Central memory CD8-positive, alpha-beta T cell (primary cell): Measurements from ENCODE around the gene WASF1.

Experiments used
- ATAC-seq: fragments of 150-1000 bp; cut with Tn5 transposase; replicated peaks from 2 replicates; pipeline ENCODE4 v1.10.0; 2022; ENCODE audit warnings: mild to moderate bottlenecking, moderate FRiP score, moderate number of reproducible peaks; ENCODE audit not compliant: poor library complexity, severe bottlenecking; ENCODE audit errors: extremely low read depth
- DNase-seq, 2 donors: peaks; one replicate each; pipeline ENCODE4 v3.0.0; 2021; ENCODE audit warnings: low spot score in 2 of 2
- H3K27ac Mint-ChIP-seq: one replicate; pipeline ENCODE4 v1.8.0; 2022; ENCODE audit warnings: low read depth, mild to moderate bottlenecking, moderate library complexity, mixed read lengths
- H3K27me3 Mint-ChIP-seq: one replicate; pipeline ENCODE4 v1.8.0; 2022; ENCODE audit warnings: mixed read lengths
- H3K36me3 Mint-ChIP-seq: one replicate; pipeline ENCODE4 v1.8.0; 2022; ENCODE audit warnings: mild to moderate bottlenecking, moderate library complexity, mixed read lengths; ENCODE audit not compliant: insufficient read depth
- H3K4me1 Mint-ChIP-seq: one replicate; pipeline ENCODE4 v1.8.0; 2022; ENCODE audit warnings: mixed read lengths
- H3K4me3 Mint-ChIP-seq: one replicate; pipeline ENCODE4 v1.8.0; 2022; ENCODE audit warnings: mild to moderate bottlenecking, moderate library complexity, mixed read lengths
- H3K9me3 Mint-ChIP-seq: one replicate; pipeline ENCODE4 v1.8.0; 2022; ENCODE audit warnings: mixed read lengths

WASF1 gene

DNA sequence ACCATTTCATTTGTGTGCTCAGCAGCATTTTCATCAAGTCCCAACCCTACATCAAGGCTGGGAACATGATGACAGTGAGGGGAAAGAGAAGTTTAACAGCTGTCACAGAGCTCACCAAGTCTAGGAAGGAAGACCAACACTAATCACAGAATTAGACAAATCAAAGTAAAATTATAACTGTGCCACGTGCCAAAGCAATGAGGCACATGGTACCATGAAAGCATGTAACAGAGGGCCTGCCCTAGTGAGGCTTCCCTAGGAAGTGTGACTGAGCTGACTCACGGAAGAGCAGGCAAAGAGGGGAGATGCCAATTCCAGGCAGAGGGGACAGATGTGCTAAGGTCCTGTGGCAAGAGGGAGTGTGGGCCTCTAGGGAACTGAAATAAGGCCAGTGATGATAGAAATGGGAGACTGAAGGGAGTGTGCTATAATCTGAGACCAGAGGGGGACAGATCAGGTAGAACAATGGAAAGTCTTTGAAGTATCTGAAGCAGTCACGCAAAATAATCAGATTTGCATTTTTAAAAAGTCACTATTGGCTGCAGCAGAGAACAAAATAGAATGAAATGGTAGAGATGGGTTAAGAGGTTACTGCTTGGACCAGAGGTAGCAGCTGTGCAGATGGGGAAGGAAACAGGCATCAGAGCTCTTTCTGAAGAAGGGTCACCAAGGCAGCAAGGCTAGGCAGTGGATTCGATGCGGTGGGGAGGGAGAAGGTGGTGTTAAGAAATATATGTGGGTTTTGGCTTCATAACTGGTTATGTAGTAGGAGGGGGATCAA lies 114.5 kb downstream of the WASF1 start:
- H3K27me3 Mint-ChIP-seq: peaks cover 80% of the 10 kb centered on the region
- no peak for ATAC-seq

DNA sequence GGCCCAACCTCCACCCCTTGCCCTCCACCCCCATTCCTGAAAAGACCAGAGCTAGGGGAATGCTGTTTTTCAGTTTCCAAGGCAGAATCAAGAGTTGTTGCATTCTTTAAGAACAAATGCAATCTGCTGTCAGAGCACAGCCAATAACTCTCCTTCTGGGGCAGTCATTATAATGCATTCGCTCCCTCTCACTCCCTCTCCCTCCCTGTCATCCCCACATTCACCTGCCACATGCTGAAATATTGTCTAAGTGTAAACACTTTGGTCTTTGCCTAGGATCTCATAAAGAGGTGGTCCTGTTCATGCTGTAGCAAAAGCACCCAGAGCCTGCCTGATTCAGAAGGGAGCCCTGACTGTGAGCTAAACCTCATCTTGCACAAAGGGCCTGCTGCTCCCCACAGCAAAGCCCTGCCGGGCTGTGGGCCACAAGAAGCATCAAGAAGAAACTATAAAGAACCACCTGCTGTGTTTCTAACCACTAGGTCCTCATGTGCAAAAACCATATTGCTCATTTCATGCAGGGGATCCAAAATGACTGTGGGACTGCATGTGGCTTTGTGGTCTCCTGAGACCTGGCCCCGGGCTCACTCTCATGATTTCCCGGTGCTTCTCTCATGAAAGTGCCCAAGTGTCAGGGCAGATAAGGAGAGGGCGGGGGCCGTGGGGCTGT lies 115.7 kb downstream of the WASF1 start:
- H3K9me3 Mint-ChIP-seq: no peaks in the 10 kb centered on the region
- H3K36me3 Mint-ChIP-seq: no peaks in the 10 kb centered on the region
- H3K27ac Mint-ChIP-seq: no peak overlapping the region
- H3K27me3 Mint-ChIP-seq: peaks cover 80% of the 10 kb centered on the region
- ATAC-seq (no peak), DNase-seq (no peak)
- H3K4me3 Mint-ChIP-seq: no peak overlapping the region
- no peaks in the 10 kb centered on the region for H3K4me1 Mint-ChIP-seq

More for the DNA sequence above, 114.5 kb downstream of the WASF1 start:
- no peaks in the 10 kb centered on the region for H3K9me3 Mint-ChIP-seq
- H3K4me3 Mint-ChIP-seq: no peak overlapping the region
- H3K36me3 Mint-ChIP-seq: no peaks in the 10 kb centered on the region
- no peak overlapping the region for H3K27ac Mint-ChIP-seq
- H3K4me1 Mint-ChIP-seq: no peaks in the 10 kb centered on the region
- DNase-seq: no peak

DNA sequence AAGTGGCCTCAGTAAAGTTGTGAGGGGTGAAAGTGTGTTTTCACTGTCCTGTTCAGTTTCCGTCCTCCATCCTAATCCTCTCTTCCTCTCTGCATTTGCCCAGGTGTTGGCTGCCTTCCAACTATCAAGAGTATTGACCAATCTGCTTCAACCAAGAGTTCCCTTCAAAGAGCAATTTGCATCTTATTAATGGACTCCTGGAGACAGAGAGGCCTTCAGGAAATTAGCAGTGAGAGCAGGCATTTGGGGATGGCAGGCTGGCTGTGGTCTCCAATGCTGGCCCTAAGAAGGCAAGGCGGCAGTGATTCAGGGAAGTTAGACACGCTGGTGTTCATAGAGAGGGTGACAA lies 124.1 kb downstream of the WASF1 start:
- H3K27me3 Mint-ChIP-seq: peaks cover 64% of the 10 kb centered on the region
- DNase-seq: no peak

DNA sequence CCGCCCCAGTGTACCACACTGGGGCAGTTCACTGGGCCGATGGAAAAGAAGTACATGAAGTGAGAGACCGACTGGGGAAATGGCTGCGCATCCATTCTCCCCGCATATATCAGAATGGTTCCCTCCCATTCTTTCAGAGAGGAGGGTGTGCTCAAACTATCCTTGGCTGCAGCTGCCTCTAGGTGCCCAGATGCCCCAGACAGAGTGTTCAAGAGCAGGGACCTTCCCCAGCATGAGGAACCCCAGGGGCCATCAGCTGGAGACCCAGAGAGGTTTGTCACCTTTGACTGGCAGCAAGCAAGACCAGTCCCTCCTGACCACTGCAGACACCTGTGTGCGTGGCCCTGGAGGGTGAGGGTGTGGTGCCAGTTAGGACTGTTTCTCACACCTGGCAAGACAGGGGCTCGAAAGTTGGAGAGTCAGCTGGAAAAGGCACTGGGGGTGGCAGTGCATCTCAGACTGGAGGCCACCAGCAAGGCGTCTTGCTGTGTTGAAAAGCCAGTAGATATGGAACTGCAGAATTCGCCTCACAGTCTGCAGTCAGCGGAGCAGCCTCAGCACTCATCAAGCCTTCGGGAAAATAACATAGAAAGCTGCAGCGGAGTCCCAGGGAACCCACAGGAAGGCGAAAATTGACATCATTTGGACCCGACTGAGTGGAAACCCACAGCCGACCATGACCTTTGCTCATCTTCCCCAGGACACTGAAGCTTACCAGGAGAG lies 124.6 kb downstream of the WASF1 start:
- no peak for ATAC-seq
- Mint-ChIP-seq H3K4me3 (no peak overlapping the region), H3K9me3 (no peaks in the 10 kb centered on the region), H3K27ac (no peak overlapping the region), H3K4me1 (no peaks in the 10 kb centered on the region), H3K27me3 (peaks cover 64% of the 10 kb centered on the region), H3K36me3 (peaks cover 2% of the 10 kb centered on the region)
- DNase-seq: no peak

More for the DNA sequence above, 124.1 kb downstream of the WASF1 start:
- ATAC-seq: no peak
- Mint-ChIP-seq H3K9me3 (no peaks in the 10 kb centered on the region), H3K4me1 (no peaks in the 10 kb centered on the region), H3K36me3 (no peaks in the 10 kb centered on the region), H3K4me3 (no peak overlapping the region), H3K27ac (no peak overlapping the region)

DNA sequence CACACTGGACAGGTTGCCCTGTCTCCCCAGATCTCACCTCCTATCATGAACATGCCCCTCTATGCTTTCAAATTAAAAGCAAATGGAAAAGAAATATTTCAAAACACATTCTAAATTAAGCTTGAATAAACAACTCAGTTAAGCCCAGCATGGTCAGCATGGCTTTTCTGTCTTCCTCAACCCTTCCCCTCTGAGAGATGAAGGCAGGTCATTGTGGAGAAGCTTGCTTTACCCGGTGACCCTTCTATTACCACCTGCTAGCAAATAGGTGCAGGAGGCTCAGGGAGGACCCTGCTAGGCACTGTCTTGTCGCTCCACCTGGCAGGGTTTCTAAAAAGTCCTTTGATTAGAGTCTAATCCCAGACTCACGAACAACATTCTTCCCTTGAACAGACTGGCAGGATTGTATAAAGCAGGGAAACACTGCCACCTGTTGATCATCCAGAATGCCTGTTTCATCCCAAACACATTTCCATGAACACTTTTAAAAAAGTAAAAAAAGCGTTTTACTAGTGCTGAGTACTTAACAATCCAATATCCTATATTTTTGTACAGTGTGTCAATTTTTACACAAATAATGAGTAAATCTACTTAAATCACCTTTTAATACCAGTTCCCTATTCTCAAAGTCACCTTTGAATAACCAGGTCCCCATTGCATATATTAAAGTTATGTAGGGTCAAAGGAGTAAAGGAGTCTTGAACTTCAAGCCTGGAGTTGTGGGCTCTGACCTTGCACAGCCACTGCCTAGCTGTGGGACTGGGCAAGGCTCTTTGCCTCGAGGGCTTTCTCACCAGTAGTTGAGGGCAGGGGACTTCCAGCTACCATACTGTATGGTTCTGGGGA lies 125.9 kb downstream of the WASF1 start:
- H3K4me3 Mint-ChIP-seq: no peak overlapping the region
- no peaks in the 10 kb centered on the region for H3K9me3 Mint-ChIP-seq
- H3K27me3 Mint-ChIP-seq: peaks cover 52% of the 10 kb centered on the region
- ATAC-seq: no peak
- DNase-seq: no peak
- H3K36me3 Mint-ChIP-seq: peaks cover 2% of the 10 kb centered on the region
- no peaks in the 10 kb centered on the region for H3K4me1 Mint-ChIP-seq
- no peak overlapping the region for H3K27ac Mint-ChIP-seq

DNA sequence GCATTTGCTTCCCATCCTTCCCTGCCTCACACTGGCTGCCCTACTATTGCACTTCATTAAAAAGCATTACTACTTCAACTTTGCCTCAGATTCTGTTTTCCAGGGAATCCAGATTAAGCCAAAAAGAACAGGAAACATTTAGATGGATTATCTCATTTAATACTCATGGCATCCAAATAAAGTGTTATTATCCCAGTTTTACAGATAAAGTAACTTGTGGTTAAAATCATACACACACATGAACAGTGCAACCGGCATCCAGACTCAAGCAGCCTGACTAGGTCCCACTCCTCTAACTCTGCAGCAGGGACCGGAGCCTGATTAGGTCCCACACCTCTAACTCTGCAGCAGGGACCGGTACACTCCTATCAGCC lies 129.0 kb downstream of the WASF1 start:
- no peaks in the 10 kb centered on the region for H3K4me1 Mint-ChIP-seq
- peaks cover 49% of the 10 kb centered on the region for H3K27me3 Mint-ChIP-seq
- ATAC-seq: no peak
- no peak overlapping the region for H3K4me3 Mint-ChIP-seq
- H3K36me3 Mint-ChIP-seq: peaks cover 2% of the 10 kb centered on the region
- DNase-seq: no peak
- no peaks in the 10 kb centered on the region for H3K9me3 Mint-ChIP-seq
- no peak overlapping the region for H3K27ac Mint-ChIP-seq
